WERI-Rb-1 (cell line): Measurements from ENCODE around the gene ZMYND8.
A peak's percentile ranks its signal among the peaks of the same experiment; 100 is the strongest.
"Not testable (repeated sequence)": the region's sequence is repeated elsewhere in the genome, so short reads cannot be mapped to it uniquely, and the experiment has no call there.

Source experiments
- DNase-seq: peaks from one replicate; pipeline ENCODE4 v3.0.0-alpha.2; 2020
- H3K27ac ChIP-seq: fragments of 250-450 bp; sonication (Bioruptor Pico); 2 replicates; pipeline ENCODE4 v1.5.1; 2020; ENCODE audit warnings: mild to moderate bottlenecking, moderate library complexity
- H3K27me3 ChIP-seq: fragments of 250-450 bp; sonication (Bioruptor Pico); 2 replicates; pipeline ENCODE4 v1.5.1; 2021; ENCODE audit warnings: mild to moderate bottlenecking, low read depth, moderate library complexity; ENCODE audit not compliant: insufficient read depth, severe bottlenecking
- H3K36me3 ChIP-seq: fragments of 250-450 bp; sonication (Bioruptor Pico); 2 replicates; pipeline ENCODE4 v1.5.1; 2020; ENCODE audit warnings: mild to moderate bottlenecking, moderate library complexity
- H3K4me3 ChIP-seq: 2 replicates; pipeline ENCODE4 v1.5.1; 2011; ENCODE audit warnings: low read depth, mild to moderate bottlenecking, control low read depth, low read length
- H3K9me3 ChIP-seq: fragments of 250-450 bp; sonication (Bioruptor Pico); 2 replicates; pipeline ENCODE4 v1.5.1; 2021; ENCODE audit warnings: mild to moderate bottlenecking, moderate library complexity; ENCODE audit not compliant: severe bottlenecking
- TF ChIP-seq, protein P1 (sequence below): IDR thresholded peaks from 2 replicates; pipeline ENCODE4 v1.5.1; 2011; ENCODE audit warnings: low read depth, mild to moderate bottlenecking, control low read depth, inconsistent platforms, low read length

ZMYND8 gene

DNA sequence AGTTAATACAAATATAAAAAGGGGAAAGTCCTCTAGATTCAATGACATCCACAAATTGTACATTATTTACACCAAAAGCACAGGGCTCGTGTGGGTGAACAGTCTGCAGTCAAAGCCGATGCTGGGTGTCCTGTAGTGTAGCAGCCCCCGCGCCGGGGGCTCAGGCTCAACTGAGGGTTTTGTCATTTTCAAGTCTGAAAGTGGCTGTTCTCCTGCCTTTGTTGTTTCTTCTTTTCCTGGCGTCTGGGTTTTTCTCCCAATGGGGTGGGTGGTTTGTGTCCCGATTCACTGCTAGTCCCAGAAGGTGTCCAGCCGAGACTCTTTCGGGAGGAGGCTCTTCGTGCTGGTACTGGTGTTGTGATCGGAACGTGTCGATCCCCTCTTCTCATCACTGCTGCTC, 146.0 kb downstream of the ZMYND8 start:
- Histone ChIP-seq H3K27me3 (no peaks in the 10 kb centered on the region), H3K4me3 (no peak overlapping the region), H3K9me3 (no peaks in the 10 kb centered on the region), H3K27ac (no peak overlapping the region), H3K36me3 (peaks cover 61% of the 10 kb centered on the region)
- TF ChIP-seq, protein P1, sequence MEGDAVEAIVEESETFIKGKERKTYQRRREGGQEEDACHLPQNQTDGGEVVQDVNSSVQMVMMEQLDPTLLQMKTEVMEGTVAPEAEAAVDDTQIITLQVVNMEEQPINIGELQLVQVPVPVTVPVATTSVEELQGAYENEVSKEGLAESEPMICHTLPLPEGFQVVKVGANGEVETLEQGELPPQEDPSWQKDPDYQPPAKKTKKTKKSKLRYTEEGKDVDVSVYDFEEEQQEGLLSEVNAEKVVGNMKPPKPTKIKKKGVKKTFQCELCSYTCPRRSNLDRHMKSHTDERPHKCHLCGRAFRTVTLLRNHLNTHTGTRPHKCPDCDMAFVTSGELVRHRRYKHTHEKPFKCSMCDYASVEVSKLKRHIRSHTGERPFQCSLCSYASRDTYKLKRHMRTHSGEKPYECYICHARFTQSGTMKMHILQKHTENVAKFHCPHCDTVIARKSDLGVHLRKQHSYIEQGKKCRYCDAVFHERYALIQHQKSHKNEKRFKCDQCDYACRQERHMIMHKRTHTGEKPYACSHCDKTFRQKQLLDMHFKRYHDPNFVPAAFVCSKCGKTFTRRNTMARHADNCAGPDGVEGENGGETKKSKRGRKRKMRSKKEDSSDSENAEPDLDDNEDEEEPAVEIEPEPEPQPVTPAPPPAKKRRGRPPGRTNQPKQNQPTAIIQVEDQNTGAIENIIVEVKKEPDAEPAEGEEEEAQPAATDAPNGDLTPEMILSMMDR, result no peak
- no peak for DNase-seq

DNA sequence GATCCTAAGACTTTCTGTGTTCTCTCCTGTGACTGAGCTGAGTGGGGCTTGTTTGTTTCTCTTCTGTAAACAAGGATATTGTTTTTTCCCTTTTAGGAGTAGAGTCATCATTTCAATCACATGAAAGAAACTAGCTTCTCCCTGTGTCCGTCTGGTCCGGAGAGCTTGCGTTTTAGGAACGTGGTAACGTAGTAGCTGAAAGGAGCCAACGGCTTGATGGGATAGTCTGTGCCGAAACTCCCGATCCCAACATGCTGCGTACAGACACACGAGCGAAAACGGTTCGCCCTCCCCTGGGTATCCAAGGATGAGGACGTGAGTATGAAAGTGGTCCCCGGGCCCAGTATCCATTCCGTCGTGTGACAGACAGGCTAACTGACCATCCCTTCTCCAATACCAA, 146.5 kb downstream of the ZMYND8 start:
- TF ChIP-seq, protein P1, result no peak
- H3K9me3 ChIP-seq, result no peaks in the 10 kb centered on the region
- no peaks in the 10 kb centered on the region for H3K27me3 ChIP-seq
- H3K27ac ChIP-seq, result no peak overlapping the region
- no peak for DNase-seq
- H3K4me3 ChIP-seq, result no peak overlapping the region
- H3K36me3 ChIP-seq, result peaks cover 58% of the 10 kb centered on the region

DNA sequence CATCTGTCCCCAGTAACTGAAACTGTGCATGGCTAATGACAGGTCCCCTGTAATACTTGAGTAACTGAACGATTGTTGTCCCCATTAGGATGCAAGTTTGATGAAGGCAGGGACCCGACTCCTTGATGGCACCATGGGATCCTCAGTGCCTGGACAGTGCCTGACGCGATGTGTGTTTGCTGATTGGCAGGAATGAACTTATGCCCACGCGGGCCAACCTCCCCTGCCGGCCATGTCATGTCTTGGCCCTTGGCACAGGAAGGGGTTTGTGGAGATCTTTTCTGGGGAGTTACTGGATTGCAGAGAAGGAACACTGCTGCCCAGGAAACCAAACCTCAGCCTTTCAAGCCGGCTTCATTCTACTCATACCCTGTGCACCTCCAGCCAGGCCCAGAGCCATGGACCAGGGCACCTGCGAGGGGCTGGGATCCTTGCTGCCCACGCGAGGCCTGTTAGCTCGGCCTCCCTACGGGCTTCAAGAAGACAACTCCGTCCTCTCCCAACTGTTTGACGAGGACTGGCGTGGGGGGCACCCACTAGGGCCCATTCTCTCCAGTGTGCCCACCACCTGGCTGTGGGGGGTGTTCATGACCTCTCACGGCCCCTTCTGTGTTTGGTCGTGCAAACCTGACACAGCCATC, 147.8 kb downstream of the ZMYND8 start:
- Histone ChIP-seq H3K9me3 (no peaks in the 10 kb centered on the region), H3K27ac (no peak overlapping the region), H3K4me3 (no peak overlapping the region), H3K36me3 (peaks cover 45% of the 10 kb centered on the region), H3K27me3 (no peaks in the 10 kb centered on the region)
- no peak for DNase-seq
- TF ChIP-seq, protein P1, result no peak

DNA sequence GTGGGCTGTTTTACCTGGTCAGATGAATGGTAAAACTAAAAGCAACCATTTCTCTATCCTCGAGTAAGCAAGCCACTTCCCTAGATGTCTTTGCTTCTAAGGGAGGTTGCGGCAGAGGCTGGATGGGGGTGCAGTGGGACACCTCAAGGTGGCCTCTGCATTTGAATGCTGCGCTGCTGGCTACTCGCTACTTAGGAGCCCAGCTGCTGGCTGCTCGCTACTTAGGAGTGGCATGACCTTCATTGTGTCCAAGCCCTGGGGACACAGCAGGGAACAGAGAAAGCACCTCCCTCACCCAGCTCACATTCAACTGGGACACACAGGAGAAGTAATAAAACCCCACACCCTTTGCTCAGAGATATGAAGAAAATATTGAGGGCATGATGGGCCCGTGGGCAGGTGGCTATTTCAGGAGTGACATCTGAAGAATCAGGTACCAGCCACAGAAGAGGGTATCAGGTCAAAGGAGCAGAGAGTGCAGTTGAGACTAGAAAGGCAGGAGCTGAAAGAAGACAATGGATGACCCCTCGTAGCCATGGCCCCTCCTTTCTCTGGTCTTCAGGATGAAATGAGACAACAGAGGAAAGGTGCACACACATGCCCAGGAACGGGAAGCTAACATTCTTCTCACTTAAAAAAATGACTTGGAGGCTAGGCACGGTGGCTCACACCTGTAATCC, 149.4 kb downstream of the ZMYND8 start:
- Histone ChIP-seq H3K9me3 (no peaks in the 10 kb centered on the region), H3K36me3 (peaks cover 30% of the 10 kb centered on the region), H3K27ac (peak overlapping the region; percentile 48), H3K4me3 (no peak overlapping the region), H3K27me3 (no peaks in the 10 kb centered on the region)
- peak; percentile 21 for DNase-seq
- TF ChIP-seq, protein P1, result no peak

DNA sequence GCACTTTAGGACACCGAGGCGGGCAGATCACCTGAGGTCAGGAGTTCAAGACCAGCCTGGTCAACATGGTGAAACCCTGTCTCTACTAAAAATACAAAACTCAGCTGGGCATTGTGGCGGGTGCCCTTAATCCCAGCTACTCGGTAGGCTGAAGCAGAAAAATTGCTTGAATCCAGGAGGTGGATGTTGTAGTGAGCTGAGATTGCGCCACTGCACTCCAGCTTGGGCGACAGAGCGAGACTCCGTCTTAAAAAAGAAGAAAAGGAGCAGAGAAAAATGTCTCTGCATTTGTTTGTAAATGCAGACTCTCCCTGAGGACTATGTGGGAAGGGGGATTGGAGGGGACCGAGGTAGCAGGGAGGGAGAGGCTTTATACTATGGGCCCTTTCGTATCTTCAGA, 149.9 kb downstream of the ZMYND8 start:
- not testable (repeated sequence) for H3K9me3 ChIP-seq, DNase-seq, H3K4me3 ChIP-seq, H3K27me3 ChIP-seq
- peaks cover 25% of the 10 kb centered on the region for H3K36me3 ChIP-seq
- peak overlapping the region; percentile 48 for H3K27ac ChIP-seq

DNA sequence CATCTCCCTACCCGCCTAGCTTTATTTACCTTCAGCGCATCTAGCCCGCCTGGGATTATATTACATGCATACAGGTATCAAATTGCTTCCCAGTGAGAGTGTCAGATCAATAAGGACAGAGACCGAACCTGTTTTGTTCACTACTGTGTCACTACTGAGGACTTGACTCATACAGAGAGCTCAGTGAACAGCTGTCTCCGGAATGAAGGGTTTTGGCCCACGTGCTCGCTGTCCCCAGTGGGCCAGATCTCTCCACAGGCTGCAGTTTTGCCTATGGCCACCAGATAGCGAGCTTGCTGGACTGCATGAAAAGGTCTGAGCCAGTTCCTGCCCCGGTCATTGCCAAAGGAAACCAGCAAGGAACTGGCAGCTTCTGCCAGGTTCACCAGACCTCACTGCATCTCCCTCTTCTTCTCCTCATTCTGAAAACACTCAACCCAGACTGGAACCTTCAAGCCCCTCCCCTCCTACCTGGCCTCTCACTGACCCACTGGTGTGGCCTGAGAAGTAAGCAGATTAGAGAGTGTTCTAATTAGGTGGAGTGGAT, 150.8 kb downstream of the ZMYND8 start:
- Histone ChIP-seq H3K36me3 (peaks cover 16% of the 10 kb centered on the region), H3K27ac (peak overlapping the region; percentile 48), H3K9me3 (no peaks in the 10 kb centered on the region), H3K4me3 (no peak overlapping the region), H3K27me3 (no peaks in the 10 kb centered on the region)
- DNase-seq, result peak; percentile 70
- TF ChIP-seq, protein P1, result peak; percentile 80

DNA sequence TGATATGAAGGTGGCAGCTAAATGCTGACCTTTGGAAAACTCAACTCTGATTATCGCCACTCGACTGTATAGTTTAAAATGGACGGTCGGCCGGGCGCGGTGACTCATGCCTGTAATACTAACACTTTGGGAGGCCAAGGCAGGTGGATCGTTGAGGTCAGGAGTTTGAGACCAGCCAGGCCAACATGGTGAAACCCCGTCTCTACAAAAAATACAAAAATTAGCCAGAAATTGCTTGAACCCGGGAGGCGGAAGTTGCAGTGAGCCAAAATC, 151.7 kb downstream of the ZMYND8 start:
- H3K9me3 ChIP-seq, H3K36me3 ChIP-seq, H3K27me3 ChIP-seq, DNase-seq, H3K27ac ChIP-seq, H3K4me3 ChIP-seq: not testable (repeated sequence)
